HG02970 (cell line): Measurements from ENCODE around the gene STH.
"Not testable (repeated sequence)": the region's sequence is repeated elsewhere in the genome, so short reads cannot be mapped to it uniquely, and the experiment has no call there.

Source experiments
- ATAC-seq: cut with Tn5 transposase; IDR thresholded peaks from one replicate; pipeline ENCODE4 v1.9.1; 2021; ENCODE audit warnings: mild to moderate bottlenecking, moderate library complexity, moderate number of reproducible peaks; ENCODE audit not compliant: unreplicated experiment, low FRiP score

STH gene

DNA sequence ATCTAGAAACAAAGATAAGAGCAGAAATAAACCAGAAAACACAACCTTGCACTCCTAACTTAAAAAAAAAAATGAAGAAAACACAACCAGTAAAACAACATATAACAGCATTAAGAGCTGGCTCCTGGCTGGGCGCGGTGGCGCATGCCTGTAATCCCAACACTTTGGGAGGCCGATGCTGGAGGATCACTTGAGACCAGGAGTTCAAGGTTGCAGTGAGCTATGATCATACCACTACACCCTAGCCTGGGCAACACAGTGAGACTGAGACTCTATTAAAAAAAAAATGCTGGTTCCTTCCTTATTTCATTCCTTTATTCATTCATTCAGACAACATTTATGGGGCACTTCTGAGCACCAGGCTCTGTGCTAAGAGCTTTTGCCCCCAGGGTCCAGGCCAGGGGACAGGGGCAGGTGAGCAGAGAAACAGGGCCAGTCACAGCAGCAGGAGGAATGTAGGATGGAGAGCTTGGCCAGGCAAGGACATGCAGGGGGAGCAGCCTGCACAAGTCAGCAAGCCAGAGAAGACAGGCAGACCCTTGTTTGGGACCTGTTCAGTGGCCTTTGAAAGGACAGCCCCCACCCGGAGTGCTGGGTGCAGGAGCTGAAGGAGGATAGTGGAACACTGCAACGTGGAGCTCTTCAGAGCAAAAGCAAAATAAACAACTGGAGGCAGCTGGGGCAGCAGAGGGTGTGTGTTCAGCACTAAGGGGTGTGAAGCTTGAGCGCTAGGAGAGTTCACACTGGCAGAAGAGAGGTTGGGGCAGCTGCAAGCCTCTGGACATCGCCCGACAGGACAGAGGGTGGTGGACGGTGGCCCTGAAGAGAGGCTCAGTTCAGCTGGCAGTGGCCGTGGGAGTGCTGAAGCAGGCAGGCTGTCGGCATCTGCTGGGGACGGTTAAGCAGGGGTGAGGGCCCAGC lies 2.6 kb downstream of the STH start:
- ATAC-seq: no peak

DNA sequence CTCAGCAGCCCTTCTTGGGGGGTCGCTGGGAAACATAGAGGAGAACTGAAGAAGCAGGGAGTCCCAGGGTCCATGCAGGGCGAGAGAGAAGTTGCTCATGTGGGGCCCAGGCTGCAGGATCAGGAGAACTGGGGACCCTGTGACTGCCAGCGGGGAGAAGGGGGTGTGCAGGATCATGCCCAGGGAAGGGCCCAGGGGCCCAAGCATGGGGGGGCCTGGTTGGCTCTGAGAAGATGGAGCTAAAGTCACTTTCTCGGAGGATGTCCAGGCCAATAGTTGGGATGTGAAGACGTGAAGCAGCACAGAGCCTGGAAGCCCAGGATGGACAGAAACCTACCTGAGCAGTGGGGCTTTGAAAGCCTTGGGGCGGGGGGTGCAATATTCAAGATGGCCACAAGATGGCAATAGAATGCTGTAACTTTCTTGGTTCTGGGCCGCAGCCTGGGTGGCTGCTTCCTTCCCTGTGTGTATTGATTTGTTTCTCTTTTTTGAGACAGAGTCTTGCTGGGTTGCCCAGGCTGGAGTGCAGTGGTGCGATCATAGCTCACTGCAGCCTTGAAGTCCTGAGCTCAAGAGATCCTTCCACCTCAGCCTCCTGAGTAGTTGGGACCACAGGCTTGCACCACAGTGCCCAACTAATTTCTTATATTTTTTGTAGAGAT lies 3.4 kb downstream of the STH start:
- no peak for ATAC-seq

DNA sequence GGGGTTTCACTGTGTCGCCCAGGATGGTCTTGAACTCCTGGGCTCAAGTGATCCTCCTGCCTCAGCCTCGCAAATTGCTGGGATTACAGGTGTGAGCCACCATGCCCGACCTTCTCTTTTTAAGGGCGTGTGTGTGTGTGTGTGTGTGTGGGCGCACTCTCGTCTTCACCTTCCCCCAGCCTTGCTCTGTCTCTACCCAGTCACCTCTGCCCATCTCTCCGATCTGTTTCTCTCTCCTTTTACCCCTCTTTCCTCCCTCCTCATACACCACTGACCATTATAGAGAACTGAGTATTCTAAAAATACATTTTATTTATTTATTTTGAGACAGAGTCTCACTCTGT lies 3.9 kb downstream of the STH start:
- ATAC-seq: no peak

DNA sequence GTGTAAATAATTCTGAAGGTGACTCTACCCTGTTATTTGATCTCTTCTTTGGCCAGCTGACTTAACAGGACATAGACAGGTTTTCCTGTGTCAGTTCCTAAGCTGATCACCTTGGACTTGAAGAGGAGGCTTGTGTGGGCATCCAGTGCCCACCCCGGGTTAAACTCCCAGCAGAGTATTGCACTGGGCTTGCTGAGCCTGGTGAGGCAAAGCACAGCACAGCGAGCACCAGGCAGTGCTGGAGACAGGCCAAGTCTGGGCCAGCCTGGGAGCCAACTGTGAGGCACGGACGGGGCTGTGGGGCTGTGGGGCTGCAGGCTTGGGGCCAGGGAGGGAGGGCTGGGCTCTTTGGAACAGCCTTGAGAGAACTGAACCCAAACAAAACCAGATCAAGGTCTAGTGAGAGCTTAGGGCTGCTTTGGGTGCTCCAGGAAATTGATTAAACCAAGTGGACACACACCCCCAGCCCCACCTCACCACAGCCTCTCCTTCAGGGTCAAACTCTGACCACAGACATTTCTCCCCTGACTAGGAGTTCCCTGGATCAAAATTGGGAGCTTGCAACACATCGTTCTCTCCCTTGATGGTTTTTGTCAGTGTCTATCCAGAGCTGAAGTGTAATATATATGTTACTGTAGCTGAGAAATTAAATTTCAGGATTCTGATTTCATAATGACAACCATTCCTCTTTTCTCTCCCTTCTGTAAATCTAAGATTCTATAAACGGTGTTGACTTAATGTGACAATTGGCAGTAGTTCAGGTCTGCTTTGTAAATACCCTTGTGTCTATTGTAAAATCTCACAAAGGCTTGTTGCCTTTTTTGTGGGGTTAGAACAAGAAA lies 5.1 kb downstream of the STH start:
- no peak for ATAC-seq

DNA sequence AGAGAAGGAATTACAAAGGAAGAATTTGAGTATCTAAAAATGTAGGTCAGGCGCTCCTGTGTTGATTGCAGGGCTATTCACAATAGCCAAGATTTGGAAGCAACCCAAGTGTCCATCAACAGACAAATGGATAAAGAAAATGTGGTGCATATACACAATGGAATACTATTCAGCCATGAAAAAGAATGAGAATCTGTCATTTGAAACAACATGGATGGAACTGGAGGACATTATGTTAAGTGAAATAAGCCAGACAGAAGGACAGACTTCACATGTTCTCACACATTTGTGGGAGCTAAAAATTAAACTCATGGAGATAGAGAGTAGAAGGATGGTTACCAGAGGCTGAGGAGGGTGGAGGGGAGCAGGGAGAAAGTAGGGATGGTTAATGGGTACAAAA lies 7.0 kb downstream of the STH start:
- not testable (repeated sequence) for ATAC-seq

DNA sequence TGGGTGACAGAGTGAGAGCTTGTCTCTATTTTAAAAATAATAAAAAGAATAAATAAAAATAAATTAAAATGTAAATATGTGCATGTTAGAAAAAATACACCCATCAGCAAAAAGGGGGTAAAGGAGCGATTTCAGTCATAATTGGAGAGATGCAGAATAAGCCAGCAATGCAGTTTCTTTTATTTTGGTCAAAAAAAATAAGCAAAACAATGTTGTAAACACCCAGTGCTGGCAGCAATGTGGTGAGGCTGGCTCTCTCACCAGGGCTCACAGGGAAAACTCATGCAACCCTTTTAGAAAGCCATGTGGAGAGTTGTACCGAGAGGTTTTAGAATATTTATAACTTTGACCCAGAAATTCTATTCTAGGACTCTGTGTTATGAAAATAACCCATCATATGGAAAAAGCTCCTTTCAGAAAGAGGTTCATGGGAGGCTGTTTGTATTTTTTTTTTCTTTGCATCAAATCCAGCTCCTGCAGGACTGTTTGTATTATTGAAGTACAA lies 8.5 kb downstream of the STH start:
- no peak for ATAC-seq

DNA sequence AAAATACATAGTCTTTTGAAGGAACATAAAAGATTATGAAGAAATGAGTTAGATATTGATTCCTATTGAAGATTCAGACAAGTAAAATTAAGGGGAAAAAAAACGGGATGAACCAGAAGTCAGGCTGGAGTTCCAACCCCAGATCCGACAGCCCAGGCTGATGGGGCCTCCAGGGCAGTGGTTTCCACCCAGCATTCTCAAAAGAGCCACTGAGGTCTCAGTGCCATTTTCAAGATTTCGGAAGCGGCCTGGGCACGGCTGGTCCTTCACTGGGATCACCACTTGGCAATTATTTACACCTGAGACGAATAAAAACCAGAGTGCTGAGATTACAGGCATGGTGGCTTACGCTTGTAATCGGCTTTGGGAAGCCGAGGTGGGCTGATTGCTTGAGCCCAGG lies 9.5 kb downstream of the STH start:
- no peak for ATAC-seq

DNA sequence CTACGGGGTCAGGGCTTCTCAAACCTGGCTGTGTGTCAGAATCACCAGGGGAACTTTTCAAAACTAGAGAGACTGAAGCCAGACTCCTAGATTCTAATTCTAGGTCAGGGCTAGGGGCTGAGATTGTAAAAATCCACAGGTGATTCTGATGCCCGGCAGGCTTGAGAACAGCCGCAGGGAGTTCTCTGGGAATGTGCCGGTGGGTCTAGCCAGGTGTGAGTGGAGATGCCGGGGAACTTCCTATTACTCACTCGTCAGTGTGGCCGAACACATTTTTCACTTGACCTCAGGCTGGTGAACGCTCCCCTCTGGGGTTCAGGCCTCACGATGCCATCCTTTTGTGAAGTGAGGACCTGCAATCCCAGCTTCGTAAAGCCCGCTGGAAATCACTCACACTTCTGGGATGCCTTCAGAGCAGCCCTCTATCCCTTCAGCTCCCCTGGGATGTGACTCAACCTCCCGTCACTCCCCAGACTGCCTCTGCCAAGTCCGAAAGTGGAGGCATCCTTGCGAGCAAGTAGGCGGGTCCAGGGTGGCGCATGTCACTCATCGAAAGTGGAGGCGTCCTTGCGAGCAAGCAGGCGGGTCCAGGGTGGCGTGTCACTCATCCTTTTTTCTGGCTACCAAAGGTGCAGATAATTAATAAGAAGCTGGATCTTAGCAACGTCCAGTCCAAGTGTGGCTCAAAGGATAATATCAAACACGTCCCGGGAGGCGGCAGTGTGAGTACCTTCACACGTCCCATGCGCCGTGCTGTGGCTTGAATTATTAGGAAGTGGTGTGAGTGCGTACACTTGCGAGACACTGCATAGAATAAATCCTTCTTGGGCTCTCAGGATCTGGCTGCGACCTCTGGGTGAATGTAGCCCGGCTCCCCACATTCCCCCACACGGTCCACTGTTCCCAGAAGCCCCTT lies 10.9 kb downstream of the STH start:
- ATAC-seq: no peak

DNA sequence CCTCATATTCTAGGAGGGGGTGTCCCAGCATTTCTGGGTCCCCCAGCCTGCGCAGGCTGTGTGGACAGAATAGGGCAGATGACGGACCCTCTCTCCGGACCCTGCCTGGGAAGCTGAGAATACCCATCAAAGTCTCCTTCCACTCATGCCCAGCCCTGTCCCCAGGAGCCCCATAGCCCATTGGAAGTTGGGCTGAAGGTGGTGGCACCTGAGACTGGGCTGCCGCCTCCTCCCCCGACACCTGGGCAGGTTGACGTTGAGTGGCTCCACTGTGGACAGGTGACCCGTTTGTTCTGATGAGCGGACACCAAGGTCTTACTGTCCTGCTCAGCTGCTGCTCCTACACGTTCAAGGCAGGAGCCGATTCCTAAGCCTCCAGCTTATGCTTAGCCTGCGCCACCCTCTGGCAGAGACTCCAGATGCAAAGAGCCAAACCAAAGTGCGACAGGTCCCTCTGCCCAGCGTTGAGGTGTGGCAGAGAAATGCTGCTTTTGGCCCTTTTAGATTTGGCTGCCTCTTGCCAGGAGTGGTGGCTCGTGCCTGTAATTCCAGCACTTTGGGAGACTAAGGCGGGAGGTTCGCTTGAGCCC lies 11.6 kb downstream of the STH start:
- ATAC-seq: no peak

DNA sequence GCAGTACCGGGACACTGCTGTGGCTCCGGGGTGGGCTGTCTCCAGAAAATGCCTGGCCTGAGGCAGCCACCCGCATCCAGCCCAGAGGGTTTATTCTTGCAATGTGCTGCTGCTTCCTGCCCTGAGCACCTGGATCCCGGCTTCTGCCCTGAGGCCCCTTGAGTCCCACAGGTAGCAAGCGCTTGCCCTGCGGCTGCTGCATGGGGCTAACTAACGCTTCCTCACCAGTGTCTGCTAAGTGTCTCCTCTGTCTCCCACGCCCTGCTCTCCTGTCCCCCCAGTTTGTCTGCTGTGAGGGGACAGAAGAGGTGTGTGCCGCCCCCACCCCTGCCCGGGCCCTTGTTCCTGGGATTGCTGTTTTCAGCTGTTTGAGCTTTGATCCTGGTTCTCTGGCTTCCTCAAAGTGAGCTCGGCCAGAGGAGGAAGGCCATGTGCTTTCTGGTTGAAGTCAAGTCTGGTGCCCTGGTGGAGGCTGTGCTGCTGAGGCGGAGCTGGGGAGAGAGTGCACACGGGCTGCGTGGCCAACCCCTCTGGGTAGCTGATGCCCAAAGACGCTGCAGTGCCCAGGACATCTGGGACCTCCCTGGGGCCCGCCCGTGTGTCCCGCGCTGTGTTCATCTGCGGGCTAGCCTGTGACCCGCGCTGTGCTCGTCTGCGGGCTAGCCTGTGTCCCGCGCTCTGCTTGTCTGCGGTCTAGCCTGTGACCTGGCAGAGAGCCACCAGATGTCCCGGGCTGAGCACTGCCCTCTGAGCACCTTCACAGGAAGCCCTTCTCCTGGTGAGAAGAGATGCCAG lies 12.9 kb downstream of the STH start:
- ATAC-seq: no peak

DNA sequence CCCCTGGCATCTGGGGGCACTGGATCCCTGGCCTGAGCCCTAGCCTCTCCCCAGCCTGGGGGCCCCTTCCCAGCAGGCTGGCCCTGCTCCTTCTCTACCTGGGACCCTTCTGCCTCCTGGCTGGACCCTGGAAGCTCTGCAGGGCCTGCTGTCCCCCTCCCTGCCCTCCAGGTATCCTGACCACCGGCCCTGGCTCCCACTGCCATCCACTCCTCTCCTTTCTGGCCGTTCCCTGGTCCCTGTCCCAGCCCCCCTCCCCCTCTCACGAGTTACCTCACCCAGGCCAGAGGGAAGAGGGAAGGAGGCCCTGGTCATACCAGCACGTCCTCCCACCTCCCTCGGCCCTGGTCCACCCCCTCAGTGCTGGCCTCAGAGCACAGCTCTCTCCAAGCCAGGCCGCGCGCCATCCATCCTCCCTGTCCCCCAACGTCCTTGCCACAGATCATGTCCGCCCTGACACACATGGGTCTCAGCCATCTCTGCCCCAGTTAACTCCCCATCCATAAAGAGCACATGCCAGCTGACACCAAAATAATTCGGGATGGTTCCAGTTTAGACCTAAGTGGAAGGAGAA lies 13.5 kb downstream of the STH start:
- no peak for ATAC-seq

DNA sequence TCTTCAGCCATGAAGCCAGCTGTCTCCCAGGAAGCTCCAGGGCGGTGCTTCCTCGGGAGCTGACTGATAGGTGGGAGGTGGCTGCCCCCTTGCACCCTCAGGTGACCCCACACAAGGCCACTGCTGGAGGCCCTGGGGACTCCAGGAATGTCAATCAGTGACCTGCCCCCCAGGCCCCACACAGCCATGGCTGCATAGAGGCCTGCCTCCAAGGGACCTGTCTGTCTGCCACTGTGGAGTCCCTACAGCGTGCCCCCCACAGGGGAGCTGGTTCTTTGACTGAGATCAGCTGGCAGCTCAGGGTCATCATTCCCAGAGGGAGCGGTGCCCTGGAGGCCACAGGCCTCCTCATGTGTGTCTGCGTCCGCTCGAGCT lies 14.1 kb downstream of the STH start:
- ATAC-seq: no peak

DNA sequence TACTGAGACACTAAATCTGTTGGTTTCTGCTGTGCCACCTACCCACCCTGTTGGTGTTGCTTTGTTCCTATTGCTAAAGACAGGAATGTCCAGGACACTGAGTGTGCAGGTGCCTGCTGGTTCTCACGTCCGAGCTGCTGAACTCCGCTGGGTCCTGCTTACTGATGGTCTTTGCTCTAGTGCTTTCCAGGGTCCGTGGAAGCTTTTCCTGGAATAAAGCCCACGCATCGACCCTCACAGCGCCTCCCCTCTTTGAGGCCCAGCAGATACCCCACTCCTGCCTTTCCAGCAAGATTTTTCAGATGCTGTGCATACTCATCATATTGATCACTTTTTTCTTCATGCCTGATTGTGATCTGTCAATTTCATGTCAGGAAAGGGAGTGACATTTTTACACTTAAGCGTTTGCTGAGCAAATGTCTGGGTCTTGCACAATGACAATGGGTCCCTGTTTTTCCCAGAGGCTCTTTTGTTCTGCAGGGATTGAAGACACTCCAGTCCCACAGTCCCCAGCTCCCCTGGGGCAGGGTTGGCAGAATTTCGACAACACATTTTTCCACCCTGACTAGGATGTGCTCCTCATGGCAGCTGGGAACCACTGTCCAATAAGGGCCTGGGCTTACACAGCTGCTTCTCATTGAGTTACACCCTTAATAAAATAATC lies 14.6 kb downstream of the STH start:
- ATAC-seq: no peak

DNA sequence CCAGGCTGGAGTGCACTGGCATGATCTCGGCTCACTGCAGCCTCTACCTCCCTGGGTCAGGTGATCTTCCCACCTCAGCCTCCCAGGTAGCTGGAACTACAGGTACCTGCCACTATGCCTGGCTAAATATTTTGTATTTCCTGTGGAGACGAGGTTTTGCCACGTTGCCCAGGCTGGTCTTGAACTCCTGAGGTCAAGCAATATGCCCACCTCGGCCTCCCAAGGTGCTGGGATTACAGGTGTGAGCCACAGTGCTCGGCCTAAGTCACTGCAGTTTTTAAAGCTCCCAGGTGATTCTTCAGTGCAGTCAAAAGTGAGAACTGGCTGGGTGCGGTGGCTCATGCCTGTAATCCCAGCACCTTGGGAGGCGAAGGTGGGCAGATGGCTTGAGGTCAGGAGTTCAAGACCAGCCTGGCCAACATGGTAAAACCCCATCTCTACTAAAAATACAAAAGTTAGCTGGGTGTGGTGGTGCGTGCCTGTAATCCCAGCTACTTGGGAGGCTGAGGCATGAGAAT lies 20.4 kb downstream of the STH start:
- ATAC-seq: not testable (repeated sequence)

DNA sequence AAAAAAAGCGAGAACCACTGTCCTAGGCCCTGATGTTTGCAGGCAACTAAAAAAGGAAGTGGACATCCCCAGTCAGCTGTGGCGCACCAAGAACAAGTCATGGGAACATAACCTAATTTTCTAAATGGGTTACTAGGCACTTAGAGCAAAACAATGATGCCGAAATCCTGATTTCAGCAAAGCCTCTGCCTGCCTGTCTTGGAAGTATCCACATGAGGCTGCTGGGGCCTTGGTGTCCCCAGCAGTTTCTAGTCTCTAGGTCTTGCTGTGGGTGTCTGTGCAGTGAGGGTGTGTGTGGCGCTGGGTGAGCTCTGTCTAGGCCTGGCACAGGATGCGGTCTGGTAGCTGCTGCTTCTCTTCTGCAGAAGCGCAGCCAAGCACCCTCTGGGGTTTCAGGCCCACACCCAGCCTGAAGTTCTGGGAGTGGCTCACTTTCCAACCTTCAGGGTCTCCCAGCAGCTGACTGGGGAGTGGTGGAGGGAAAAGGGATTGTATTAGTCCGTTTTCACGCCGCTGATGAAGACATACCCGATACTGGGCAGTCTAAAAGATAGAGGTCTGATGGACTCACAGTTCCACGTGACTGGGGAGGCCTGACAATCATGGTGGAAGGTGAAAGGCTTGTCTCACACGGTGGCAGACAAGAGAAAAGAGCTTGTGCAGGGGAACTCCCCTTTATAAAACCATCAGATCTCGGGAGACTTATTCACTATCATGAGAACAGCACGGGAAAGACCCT lies 21.1 kb downstream of the STH start:
- no peak for ATAC-seq

DNA sequence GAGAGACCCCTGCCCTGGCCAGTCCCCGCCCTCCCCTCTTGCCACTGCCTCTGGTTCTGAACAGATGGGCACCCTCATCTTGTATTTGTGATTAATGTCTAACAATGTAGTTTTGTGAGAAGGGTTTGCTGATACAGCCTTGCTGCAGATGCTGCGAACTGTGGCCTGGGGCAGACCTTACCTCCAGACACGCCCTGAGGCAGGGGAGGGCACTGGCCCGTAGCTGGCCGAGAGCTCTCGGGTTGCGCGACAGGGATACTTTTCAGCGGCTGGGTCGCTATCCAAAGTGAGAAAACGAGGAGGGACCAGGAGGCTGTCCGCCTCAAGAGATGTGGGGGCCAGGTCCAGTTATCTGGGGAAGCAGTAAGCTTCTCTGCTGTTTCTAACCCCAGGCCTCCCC lies 21.9 kb downstream of the STH start:
- no peak for ATAC-seq

DNA sequence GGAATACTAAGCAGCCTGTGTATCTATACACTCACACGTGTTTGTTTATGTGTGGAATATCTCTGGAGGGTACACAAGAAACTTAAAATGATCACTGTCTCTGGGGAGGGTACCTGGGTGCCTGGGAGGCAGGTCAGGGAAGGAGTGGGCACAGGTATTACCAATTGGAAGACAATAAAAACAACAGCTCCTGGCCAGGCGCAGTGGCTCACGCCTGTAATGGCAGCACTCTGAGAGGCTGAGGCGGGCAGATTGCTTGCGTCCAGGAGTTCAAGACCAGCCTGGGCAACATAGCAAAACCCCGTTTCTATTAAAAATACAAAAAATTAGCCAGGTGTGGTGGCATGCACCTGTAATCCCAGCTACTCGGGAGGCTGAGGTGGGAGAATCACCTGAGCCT lies 24.3 kb downstream of the STH start:
- not testable (repeated sequence) for ATAC-seq
